CD4-positive, alpha-beta T cell treated with Interleukin-15 for 1 hour (primary cell): ENCODE data around the gene CIAPIN1.

Experiments
- DNase-seq: peaks from one replicate; pipeline ENCODE4 v3.0.0-alpha.2; 2020

CIAPIN1 gene

DNA sequence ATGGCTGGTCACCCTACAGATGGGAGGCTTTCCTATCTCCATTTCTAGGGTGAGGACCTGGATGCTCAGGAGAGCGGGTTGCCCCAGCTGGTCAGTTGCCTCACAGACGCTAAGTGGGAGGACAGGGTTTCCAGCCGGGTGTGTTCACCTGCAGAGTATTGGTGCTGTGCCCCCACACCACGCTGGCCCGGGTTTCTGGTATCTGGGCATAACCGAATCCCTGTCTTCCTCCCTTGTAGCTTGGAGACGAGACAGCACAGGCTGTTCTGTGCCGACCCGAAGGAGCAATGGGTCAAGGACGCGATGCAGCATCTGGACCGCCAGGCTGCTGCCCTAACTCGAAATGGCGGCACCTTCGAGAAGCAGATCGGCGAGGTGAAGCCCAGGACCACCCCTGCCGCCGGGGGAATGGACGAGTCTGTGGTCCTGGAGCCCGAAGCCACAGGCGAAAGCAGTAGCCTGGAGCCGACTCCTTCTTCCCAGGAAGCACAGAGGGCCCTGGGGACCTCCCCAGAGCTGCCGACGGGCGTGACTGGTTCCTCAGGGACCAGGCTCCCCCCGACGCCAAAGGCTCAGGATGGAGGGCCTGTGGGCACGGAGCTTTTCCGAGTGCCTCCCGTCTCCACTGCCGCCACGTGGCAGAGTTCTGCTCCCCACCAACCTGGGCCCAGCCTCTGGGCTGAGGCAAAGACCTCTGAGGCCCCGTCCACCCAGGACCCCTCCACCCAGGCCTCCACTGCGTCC is 65.2 kb downstream of the CIAPIN1 start:
- DNase-seq = no peak

DNA sequence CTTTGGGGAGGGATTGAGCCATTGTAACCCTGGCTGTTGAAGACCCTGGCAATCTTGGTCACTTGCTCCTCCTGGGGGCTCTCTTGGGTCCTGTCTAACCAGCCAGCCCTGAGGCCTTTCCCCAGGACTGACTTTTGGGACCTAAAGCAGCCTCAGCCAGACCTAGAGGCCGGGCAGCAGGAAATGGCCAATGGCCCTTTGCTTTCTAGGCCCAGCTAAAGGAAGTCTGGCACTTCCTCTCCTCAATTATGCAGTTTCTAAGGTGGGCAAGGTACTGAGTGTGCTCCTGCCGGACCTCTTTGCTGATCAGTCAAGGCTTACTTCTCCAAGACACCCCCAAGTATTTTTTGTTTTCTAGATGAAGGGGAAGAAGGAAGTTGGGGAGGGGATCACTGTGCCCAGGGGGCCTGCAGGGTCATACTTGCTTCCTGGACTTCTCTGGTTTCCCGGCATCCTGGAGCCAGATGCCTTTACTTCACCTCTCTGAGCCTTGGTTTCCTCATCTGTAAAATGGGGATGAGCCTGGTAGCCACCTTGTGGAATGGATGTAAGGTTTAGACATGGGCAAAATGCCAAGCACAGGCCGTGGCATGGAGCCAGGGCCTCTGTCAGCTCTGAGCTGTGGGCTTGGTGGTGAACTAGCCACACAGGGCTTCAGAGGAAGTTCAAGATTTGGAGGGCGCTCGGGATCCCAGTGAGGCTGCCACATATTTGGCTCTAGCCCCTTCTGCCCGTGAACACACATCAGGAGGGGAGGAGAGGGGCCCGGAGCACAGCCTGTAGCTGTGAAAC is 66.3 kb downstream of the CIAPIN1 start:
- DNase-seq = no peak

DNA sequence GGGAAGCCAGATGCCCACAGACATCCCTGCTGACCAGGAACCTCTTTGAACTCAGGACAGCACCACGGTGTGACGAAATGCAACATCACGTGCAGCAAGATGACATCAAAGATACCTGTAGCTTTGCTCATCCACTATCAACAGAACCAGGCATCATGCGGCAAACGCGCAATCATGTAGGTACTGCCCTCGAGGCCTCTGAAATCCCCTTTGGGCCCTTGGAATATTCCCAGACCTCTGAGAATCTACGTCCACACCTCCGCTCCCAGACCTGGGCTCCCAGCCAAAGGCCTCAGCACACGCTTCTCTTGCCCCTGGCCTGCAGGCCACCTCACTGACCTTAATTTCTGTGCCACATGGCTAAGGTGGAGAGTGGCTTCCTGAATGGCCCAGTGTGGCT is 67.6 kb downstream of the CIAPIN1 start:
- no peak for DNase-seq
